Sigmoid colon (tissue), 7 donors: ENCODE data around the gene ARHGDIA. TPM values are rescaled to one million over a fixed set of nuclear protein-coding genes. Genes with fewer than 3 reads are reported as not detected.
"Not testable (repeated sequence)": the region's sequence is repeated elsewhere in the genome, so short reads cannot be mapped to it uniquely, and the experiment has no call there.

ENCODE experiments used
- DNase-seq: peaks from one replicate; pipeline ENCODE4 v3.0.0-alpha.2; 2019
- H3K27ac ChIP-seq, 4 donors: fragments of 200-600 bp; sonication (generic); one replicate each; pipeline ENCODE4 v1.5.1; 2016 to 2019; ENCODE audit warnings: mild to moderate bottlenecking in 1 of 4
- H3K27me3 ChIP-seq, 3 donors: fragments of 200-600 bp; sonication (generic); one replicate each; pipeline ENCODE4 v1.5.1; 2019; ENCODE audit warnings: mild to moderate bottlenecking in 1 of 3
- H3K36me3 ChIP-seq, 4 donors: fragments of 200-600 bp; sonication (generic); one replicate each; pipeline ENCODE4 v1.5.1; 2016 to 2019
- H3K4me1 ChIP-seq, 4 donors: fragments of 200-600 bp; sonication (generic); one replicate each; pipeline ENCODE4 v1.5.1; 2017 to 2019
- H3K4me3 ChIP-seq, 4 donors: fragments of 200-600 bp; sonication (generic); one replicate each; pipeline ENCODE4 v1.5.1; 2017 to 2019; ENCODE audit warnings: mild to moderate bottlenecking in 2 of 4, moderate library complexity in 1 of 4
- H3K9me3 ChIP-seq, 4 donors: fragments of 200-600 bp in 3 of 4; sonication (generic) in 3 of 4; one replicate each; pipeline versions ENCODE4 v1.5.1 to v1.6.1; 2013 to 2019
- CTCF ChIP-seq, 4 experiments: fragments of 450-650 bp in 3 of 4; fragments of 200-600 bp in 1 of 4; IDR thresholded peaks; one replicate each; pipeline ENCODE4 v1.5.1; 2016 to 2019; ENCODE audit warnings: antibody characterized with exemption in 4 of 4, mild to moderate bottlenecking in 3 of 4, moderate library complexity in 2 of 4
- EP300 ChIP-seq, 4 donors: sonication (generic); formaldehyde crosslinking; IDR thresholded peaks; one replicate each; pipeline ENCODE4 v1.6.1; 2017; ENCODE audit warnings: antibody characterized with exemption in 4 of 4
- POLR2A ChIP-seq, 2 donors: fragments of 450-650 bp; IDR thresholded peaks; one replicate each; pipeline ENCODE4 v1.6.1; 2016; ENCODE audit warnings: antibody characterized with exemption in 2 of 2, mild to moderate bottlenecking in 2 of 2, moderate library complexity in 2 of 2
- POLR2AphosphoS5 ChIP-seq, 4 donors: sonication (generic); formaldehyde crosslinking; IDR thresholded peaks; one replicate each; pipeline ENCODE4 v1.6.1; 2017; ENCODE audit warnings: antibody characterized with exemption in 4 of 4
- WGBS, 2 donors: extraction: QIAGEN DNeasy Blood & Tissue Kit; methylation state at CpG; one replicate each; pipeline ENCODE4 v1.1.7; 2013; 5-methylcytosine and 5-hydroxymethylcytosine counted together
- intact Hi-C: fragments of 100-400 bp; cut with DNase I; formaldehyde crosslinking; loops from one replicate; pipeline ENCODE4 v1.15.1; 2023
- polyA plus RNA-seq, 3 donors: library from polyadenylated mRNA; stranded (reverse); fragments of 200-250 nt; gene quantifications; one replicate each; pipeline ENCODE4 v1.2.3, GENCODE V29; 2013
- total RNA-seq, 4 donors: library from RNA; depleted of rRNA; stranded (reverse); fragments of >200 nt; gene quantifications; one replicate each; pipeline ENCODE4 v1.1.0, GENCODE V29; 2016
- donor health status: healthy with polysubstance abuse.
- donor health status: Bipolar disorder and iron deficiency.
- donor health status: healthy.

Gene ARHGDIA
- total and polyA plus RNA-seq, 7 donors: 67.0 to 452 (median 99.5) TPM

GRCh38 chr17:81842378-81842724 lies 28.8 kb downstream of the ARHGDIA start:
- intact Hi-C loops: no loop called here

GRCh38 chr17:81841866-81842265 lies 29.3 kb downstream of the ARHGDIA start:
- DNase-seq: no peak

More at GRCh38 chr17:81842378-81842724, 28.8 kb downstream of the ARHGDIA start:
- H3K4me1 ChIP-seq: no peaks in the 10 kb centered on the region
- H3K27me3 ChIP-seq: no peaks in the 10 kb centered on the region
- H3K27ac ChIP-seq: no peak overlapping the region
- TF ChIP-seq CTCF (IDR thresholded peaks at IDR 0.05): no peak
- no peak overlapping the region for H3K4me3 ChIP-seq
- DNase-seq: no peak
- peaks cover 36 to 46% (median 41%) of the 10 kb centered on the region in 4 donors for H3K36me3 ChIP-seq
- WGBS, 2 donors: 93 to 96% methylated on average over 11 of the region's 11 CpGs
- H3K9me3 ChIP-seq: no peaks in the 10 kb centered on the region

GRCh38 chr17:81840826-81841778 lies 30.0 kb downstream of the ARHGDIA start:
- DNase-seq: no peak
- no peak overlapping the region for H3K4me3 ChIP-seq
- H3K27ac ChIP-seq: no peak overlapping the region
- H3K4me1 ChIP-seq: no peaks in the 10 kb centered on the region
- no peaks in the 10 kb centered on the region for H3K27me3 ChIP-seq
- intact Hi-C loops: no loop called here
- H3K9me3 ChIP-seq: no peaks in the 10 kb centered on the region
- 85 to 86% methylated on average over 40 of the region's 40 CpGs for WGBS, 2 donors
- H3K36me3 ChIP-seq: peaks cover 24 to 35% (median 32%) of the 10 kb centered on the region in 4 donors
- TF ChIP-seq POLR2AphosphoS5 (IDR thresholded peaks at IDR 0.05) (no peak), EP300 (IDR thresholded peaks at IDR 0.05) (no peak), CTCF (IDR thresholded peaks at IDR 0.05) (no peak), POLR2A (IDR thresholded peaks at IDR 0.05) (no peak)

More at GRCh38 chr17:81841866-81842265, 29.3 kb downstream of the ARHGDIA start:
- Histone ChIP-seq H3K27me3 (no peaks in the 10 kb centered on the region), H3K4me3 (no peak overlapping the region), H3K27ac (no peak overlapping the region), H3K4me1 (no peaks in the 10 kb centered on the region), H3K9me3 (no peaks in the 10 kb centered on the region), H3K36me3 (peaks cover 31 to 41% (median 38%) of the 10 kb centered on the region in 4 donors)
- TF ChIP-seq CTCF (IDR thresholded peaks at IDR 0.05) (no peak), EP300 (IDR thresholded peaks at IDR 0.05) (no peak), POLR2AphosphoS5 (IDR thresholded peaks at IDR 0.05) (no peak), POLR2A (IDR thresholded peaks at IDR 0.05) (no peak)
- WGBS, 2 donors: 52 to 77% methylated on average over 15 of the region's 15 CpGs
- intact Hi-C loops: no loop called here

- intact Hi-C loops, H3K4me3 ChIP-seq: not testable (repeated sequence)
- 96 to 97% methylated on average over 5 of the region's 5 CpGs for WGBS, 2 donors
Measured at GRCh38 chr17:81840059-81840458, 31.1 kb downstream of the ARHGDIA start.

GRCh38 chr17:81839301-81839700 lies 31.8 kb downstream of the ARHGDIA start:
- no peak for TF ChIP-seq EP300 (IDR thresholded peaks at IDR 0.05)
- no peak for TF ChIP-seq POLR2A (IDR thresholded peaks at IDR 0.05)
- no peak for TF ChIP-seq POLR2AphosphoS5 (IDR thresholded peaks at IDR 0.05)
- no peak for TF ChIP-seq CTCF (IDR thresholded peaks at IDR 0.05)
- Histone ChIP-seq H3K27ac (no peak overlapping the region), H3K9me3 (no peaks in the 10 kb centered on the region), H3K4me1 (peaks cover 0 to under 1% (median 0%) of the 10 kb centered on the region in 4 donors), H3K27me3 (no peaks in the 10 kb centered on the region), H3K36me3 (peaks cover 7 to 17% (median 14%) of the 10 kb centered on the region in 4 donors), H3K4me3 (no peak overlapping the region)
- no peak for DNase-seq
- WGBS, 2 donors: 83 to 85% methylated on average over 15 of the region's 15 CpGs
- intact Hi-C loops: no loop called here

More at GRCh38 chr17:81840059-81840458, 31.1 kb downstream of the ARHGDIA start:
- H3K4me1 ChIP-seq, DNase-seq, H3K27ac ChIP-seq, H3K27me3 ChIP-seq, H3K9me3 ChIP-seq: not testable (repeated sequence)
- H3K36me3 ChIP-seq: peaks cover 13 to 24% (median 21%) of the 10 kb centered on the region in 4 donors
